SK-N-SH treated with all-trans-retinoic acid at 6 μM for 48 hours (cell line): ENCODE data around the gene ZNF276.
"Not testable (repeated sequence)": the region's sequence is repeated elsewhere in the genome, so short reads cannot be mapped to it uniquely, and the experiment has no call there.

Source experiments
- ATAC-seq: fragments of 200-7000 bp; cut with Tn5 transposase; 3 replicates; pipeline ENCODE4 v1.9.1; 2020; ENCODE audit warnings: mild to moderate bottlenecking, moderate library complexity
- ARNTL ChIP-seq: fragments of 450-650 bp; formaldehyde crosslinking; IDR thresholded peaks from 2 replicates; pipeline ENCODE4 v1.5.0; 2020; ENCODE audit warnings: low read depth, mild to moderate bottlenecking, moderate library complexity, borderline replicate concordance
- BACH2 ChIP-seq: fragments of 250-450 bp; sonication (Bioruptor Pico); IDR thresholded peaks from 2 replicates; pipeline ENCODE4 v1.9.0; 2021; ENCODE audit warnings: mild to moderate bottlenecking, borderline replicate concordance
- CSDC2 ChIP-seq: fragments of 250-450 bp; sonication (Bioruptor Pico); IDR thresholded peaks from 2 replicates; pipeline ENCODE4 v1.5.0; 2020; ENCODE audit warnings: mild to moderate bottlenecking, moderate library complexity
- ESRRG ChIP-seq: fragments of 250-450 bp; sonication (Bioruptor Pico); IDR thresholded peaks from 2 replicates; pipeline ENCODE4 v1.6.1; 2021; ENCODE audit warnings: mild to moderate bottlenecking
- GLIS3 ChIP-seq: fragments of 250-450 bp; sonication (Bioruptor Pico); IDR thresholded peaks from 2 replicates; pipeline ENCODE4 v1.5.0; 2020; ENCODE audit warnings: mild to moderate bottlenecking, moderate library complexity
- OSR1 ChIP-seq: fragments of 250-450 bp; sonication (Bioruptor Pico); IDR thresholded peaks from 2 replicates; pipeline ENCODE4 v1.8.0; 2022; ENCODE audit warnings: moderate library complexity, mild to moderate bottlenecking, inconsistent platforms
- PPARA ChIP-seq: fragments of 250-450 bp; sonication (Bioruptor Pico); IDR thresholded peaks from 2 replicates; pipeline ENCODE4 v1.5.0; 2020; ENCODE audit warnings: mild to moderate bottlenecking, borderline replicate concordance
- SNAI2 ChIP-seq: fragments of 250-450 bp; sonication (Bioruptor Pico); IDR thresholded peaks from 2 replicates; pipeline ENCODE4 v1.5.0; 2020; ENCODE audit warnings: mild to moderate bottlenecking, moderate library complexity
- TCF4 ChIP-seq: fragments of 250-450 bp; sonication (Bioruptor Pico); IDR thresholded peaks from 2 replicates; pipeline ENCODE4 v1.8.0; 2021; ENCODE audit warnings: mild to moderate bottlenecking, moderate library complexity, borderline replicate concordance
- TOX ChIP-seq: fragments of 250-450 bp; sonication (Bioruptor Pico); IDR thresholded peaks from 2 replicates; pipeline ENCODE4 v1.8.0; 2021; ENCODE audit warnings: mild to moderate bottlenecking, moderate library complexity, borderline replicate concordance
- ZC3H10 ChIP-seq: fragments of 250-450 bp; sonication (Bioruptor Pico); IDR thresholded peaks from 2 replicates; pipeline ENCODE4 v1.5.1; 2021; ENCODE audit warnings: mild to moderate bottlenecking, moderate library complexity
- ZFP30 ChIP-seq: fragments of 450-650 bp; formaldehyde crosslinking; IDR thresholded peaks from 2 replicates; pipeline ENCODE4 v1.5.0; 2022; ENCODE audit warnings: mild to moderate bottlenecking, moderate library complexity
- ZNF565 ChIP-seq: fragments of 450-650 bp; formaldehyde crosslinking; conservative IDR thresholded peaks from 2 replicates; pipeline ENCODE4 v1.5.0; 2020; ENCODE audit warnings: low read depth, mild to moderate bottlenecking, moderate library complexity
- ZNF70 ChIP-seq: fragments of 450-650 bp; formaldehyde crosslinking; IDR thresholded peaks from 2 replicates; pipeline ENCODE4 v1.5.0; 2020; ENCODE audit warnings: mild to moderate bottlenecking, moderate library complexity
- ZNF8 ChIP-seq: fragments of 450-650 bp; formaldehyde crosslinking; IDR thresholded peaks from 2 replicates; pipeline ENCODE4 v1.5.0; 2020; ENCODE audit warnings: mild to moderate bottlenecking, moderate library complexity
- TF ChIP-seq, protein P1 (sequence below): fragments of 250-450 bp; sonication (Bioruptor Pico); IDR thresholded peaks from 2 replicates; pipeline ENCODE4 v1.5.1; 2021; ENCODE audit warnings: mild to moderate bottlenecking, moderate library complexity
- TF ChIP-seq, protein P2 (sequence below): fragments of 250-450 bp; sonication (Bioruptor Pico); IDR thresholded peaks from 2 replicates; pipeline ENCODE4 v1.8.0; 2021; ENCODE audit warnings: low read depth, mild to moderate bottlenecking, moderate library complexity, borderline replicate concordance
- TF ChIP-seq, protein P3 (sequence below): fragments of 250-450 bp; sonication (Bioruptor Pico); IDR thresholded peaks from 2 replicates; pipeline ENCODE4 v1.8.0; 2020; ENCODE audit warnings: mild to moderate bottlenecking, moderate library complexity, borderline replicate concordance
- TF ChIP-seq, protein P4 (sequence below): fragments of 250-450 bp; sonication (Bioruptor Pico); IDR thresholded peaks from 2 replicates; pipeline ENCODE4 v1.5.1; 2020; ENCODE audit warnings: low read depth, mild to moderate bottlenecking, moderate library complexity
- TF ChIP-seq, protein P5 (sequence below): fragments of 250-450 bp; sonication (Bioruptor Pico); IDR thresholded peaks from 2 replicates; pipeline ENCODE4 v1.5.0; 2020; ENCODE audit warnings: mild to moderate bottlenecking, moderate library complexity

ZNF276 gene

DNA sequence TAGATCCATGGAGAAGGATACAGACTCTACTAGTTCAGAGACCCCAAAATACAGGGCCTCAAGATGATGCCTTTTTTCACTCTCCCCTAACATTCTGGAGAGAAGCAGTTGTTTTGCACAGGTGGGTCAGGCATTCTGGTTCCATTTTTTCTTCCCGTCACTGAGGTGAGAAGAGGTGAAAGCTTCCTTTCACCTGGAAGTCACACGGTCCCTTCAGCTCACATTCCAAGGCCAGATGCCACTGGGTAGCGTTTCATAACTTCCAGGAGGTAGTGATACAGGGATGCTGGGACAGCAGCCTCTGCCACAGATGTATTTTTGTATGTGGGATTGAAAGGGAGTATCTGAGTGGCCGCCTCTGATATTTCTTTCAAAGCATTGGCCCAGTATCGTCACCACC, 32.9 kb upstream of the ZNF276 start:
- TF ChIP-seq, protein P1, sequence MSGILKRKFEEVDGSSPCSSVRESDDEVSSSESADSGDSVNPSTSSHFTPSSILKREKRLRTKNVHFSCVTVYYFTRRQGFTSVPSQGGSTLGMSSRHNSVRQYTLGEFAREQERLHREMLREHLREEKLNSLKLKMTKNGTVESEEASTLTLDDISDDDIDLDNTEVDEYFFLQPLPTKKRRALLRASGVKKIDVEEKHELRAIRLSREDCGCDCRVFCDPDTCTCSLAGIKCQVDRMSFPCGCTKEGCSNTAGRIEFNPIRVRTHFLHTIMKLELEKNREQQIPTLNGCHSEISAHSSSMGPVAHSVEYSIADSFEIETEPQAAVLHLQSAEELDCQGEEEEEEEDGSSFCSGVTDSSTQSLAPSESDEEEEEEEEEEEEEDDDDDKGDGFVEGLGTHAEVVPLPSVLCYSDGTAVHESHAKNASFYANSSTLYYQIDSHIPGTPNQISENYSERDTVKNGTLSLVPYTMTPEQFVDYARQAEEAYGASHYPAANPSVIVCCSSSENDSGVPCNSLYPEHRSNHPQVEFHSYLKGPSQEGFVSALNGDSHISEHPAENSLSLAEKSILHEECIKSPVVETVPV: no peak
- TF ChIP-seq ZFP30 (CRISPR knock-in tag): no peak
- TF ChIP-seq BACH2 (CRISPR knock-in tag): no peak
- no peak for ATAC-seq

DNA sequence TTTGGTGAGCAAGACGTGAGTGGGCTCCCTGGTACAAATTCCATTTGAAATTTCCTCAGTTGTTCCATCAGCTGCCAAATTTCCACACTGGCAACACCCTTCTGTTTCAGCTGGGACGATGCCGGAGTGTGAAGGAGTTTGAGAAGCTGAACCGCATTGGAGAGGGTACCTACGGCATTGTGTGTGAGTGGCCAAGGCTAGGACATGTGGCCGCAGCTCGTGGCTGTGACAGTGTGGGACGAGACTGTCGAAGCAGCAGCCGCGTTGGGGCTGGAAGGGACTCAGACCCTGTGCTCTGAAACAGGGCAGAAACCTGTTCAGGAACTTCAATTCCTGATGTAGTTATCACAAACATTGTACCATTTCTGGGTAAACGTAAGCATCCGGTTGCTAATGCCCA, 32.2 kb upstream of the ZNF276 start:
- TF ChIP-seq PPARA: no peak
- no peak for TF ChIP-seq ZNF565 (CRISPR knock-in tag)
- TF ChIP-seq, protein P2, sequence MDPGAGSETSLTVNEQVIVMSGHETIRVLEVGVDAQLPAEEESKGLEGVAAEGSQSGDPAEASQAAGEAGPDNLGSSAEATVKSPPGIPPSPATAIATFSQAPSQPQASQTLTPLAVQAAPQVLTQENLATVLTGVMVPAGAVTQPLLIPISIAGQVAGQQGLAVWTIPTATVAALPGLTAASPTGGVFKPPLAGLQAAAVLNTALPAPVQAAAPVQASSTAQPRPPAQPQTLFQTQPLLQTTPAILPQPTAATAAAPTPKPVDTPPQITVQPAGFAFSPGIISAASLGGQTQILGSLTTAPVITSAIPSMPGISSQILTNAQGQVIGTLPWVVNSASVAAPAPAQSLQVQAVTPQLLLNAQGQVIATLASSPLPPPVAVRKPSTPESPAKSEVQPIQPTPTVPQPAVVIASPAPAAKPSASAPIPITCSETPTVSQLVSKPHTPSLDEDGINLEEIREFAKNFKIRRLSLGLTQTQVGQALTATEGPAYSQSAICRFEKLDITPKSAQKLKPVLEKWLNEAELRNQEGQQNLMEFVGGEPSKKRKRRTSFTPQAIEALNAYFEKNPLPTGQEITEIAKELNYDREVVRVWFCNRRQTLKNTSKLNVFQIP (CRISPR knock-in tag): no peak
- TF ChIP-seq, protein P3, sequence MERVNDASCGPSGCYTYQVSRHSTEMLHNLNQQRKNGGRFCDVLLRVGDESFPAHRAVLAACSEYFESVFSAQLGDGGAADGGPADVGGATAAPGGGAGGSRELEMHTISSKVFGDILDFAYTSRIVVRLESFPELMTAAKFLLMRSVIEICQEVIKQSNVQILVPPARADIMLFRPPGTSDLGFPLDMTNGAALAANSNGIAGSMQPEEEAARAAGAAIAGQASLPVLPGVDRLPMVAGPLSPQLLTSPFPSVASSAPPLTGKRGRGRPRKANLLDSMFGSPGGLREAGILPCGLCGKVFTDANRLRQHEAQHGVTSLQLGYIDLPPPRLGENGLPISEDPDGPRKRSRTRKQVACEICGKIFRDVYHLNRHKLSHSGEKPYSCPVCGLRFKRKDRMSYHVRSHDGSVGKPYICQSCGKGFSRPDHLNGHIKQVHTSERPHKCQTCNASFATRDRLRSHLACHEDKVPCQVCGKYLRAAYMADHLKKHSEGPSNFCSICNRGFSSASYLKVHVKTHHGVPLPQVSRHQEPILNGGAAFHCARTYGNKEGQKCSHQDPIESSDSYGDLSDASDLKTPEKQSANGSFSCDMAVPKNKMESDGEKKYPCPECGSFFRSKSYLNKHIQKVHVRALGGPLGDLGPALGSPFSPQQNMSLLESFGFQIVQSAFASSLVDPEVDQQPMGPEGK: no peak
- TF ChIP-seq, protein P4, sequence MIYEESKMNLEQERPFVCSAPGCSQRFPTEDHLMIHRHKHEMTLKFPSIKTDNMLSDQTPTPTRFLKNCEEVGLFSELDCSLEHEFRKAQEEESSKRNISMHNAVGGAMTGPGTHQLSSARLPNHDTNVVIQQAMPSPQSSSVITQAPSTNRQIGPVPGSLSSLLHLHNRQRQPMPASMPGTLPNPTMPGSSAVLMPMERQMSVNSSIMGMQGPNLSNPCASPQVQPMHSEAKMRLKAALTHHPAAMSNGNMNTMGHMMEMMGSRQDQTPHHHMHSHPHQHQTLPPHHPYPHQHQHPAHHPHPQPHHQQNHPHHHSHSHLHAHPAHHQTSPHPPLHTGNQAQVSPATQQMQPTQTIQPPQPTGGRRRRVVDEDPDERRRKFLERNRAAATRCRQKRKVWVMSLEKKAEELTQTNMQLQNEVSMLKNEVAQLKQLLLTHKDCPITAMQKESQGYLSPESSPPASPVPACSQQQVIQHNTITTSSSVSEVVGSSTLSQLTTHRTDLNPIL: no peak
- TF ChIP-seq TOX (CRISPR knock-in tag): no peak
- TF ChIP-seq, protein P5, sequence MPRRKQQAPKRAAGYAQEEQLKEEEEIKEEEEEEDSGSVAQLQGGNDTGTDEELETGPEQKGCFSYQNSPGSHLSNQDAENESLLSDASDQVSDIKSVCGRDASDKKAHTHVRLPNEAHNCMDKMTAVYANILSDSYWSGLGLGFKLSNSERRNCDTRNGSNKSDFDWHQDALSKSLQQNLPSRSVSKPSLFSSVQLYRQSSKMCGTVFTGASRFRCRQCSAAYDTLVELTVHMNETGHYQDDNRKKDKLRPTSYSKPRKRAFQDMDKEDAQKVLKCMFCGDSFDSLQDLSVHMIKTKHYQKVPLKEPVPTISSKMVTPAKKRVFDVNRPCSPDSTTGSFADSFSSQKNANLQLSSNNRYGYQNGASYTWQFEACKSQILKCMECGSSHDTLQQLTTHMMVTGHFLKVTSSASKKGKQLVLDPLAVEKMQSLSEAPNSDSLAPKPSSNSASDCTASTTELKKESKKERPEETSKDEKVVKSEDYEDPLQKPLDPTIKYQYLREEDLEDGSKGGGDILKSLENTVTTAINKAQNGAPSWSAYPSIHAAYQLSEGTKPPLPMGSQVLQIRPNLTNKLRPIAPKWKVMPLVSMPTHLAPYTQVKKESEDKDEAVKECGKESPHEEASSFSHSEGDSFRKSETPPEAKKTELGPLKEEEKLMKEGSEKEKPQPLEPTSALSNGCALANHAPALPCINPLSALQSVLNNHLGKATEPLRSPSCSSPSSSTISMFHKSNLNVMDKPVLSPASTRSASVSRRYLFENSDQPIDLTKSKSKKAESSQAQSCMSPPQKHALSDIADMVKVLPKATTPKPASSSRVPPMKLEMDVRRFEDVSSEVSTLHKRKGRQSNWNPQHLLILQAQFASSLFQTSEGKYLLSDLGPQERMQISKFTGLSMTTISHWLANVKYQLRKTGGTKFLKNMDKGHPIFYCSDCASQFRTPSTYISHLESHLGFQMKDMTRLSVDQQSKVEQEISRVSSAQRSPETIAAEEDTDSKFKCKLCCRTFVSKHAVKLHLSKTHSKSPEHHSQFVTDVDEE (CRISPR knock-in tag): no peak
- TF ChIP-seq ZNF70 (CRISPR knock-in tag): no peak
- TF ChIP-seq ZNF8 (CRISPR knock-in tag): no peak
- TF ChIP-seq ESRRG (CRISPR knock-in tag): no peak
- TF ChIP-seq TCF4: no peak
- ATAC-seq: no peak

DNA sequence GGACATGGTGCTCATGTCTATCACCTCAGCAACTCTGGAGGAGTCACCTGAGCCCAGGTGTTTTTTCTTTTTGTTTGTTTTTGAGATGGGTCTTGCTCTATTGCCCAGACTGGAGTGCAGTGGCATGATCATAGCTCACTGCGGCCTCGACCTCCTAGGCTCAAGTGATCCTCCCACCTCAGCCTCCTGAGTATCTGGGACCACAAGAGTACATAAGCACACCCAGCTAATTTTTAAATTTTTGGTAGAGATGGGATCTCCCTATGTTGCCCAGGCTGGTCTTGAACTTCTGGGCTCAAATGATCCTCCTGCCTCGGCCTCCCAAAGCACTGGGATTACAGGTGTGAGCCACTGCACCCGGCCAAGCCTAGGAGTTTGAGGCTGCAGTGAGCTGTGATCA, 31.7 kb upstream of the ZNF276 start:
- ATAC-seq: not testable (repeated sequence)

DNA sequence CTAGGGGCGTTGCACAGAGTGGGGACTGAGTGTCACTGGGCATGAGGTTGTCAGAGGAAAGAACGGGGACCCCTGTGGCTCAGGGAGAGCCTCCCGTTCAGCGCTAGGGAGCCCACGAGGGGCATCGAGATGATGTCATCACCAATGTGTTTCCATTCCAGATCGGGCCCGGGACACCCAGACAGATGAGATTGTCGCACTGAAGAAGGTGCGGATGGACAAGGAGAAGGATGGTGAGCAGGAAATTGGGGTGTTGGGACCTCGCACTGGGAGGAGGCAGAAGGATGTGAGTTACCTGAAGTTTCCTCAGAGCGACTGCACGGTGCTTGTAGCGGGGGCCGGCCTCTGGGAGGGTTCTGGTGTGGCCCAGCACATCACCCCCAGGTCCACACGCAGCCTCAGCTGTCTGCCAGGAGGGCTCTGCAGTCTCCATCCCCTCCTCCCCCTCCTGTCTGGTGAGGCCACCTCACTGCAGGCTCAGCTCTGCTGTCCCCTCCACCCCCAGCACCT, 30.9 kb upstream of the ZNF276 start:
- no peak for ATAC-seq
- TF ChIP-seq SNAI2 (CRISPR knock-in tag) (no peak), CSDC2 (CRISPR knock-in tag) (no peak), ZNF8 (CRISPR knock-in tag) (no peak), ESRRG (CRISPR knock-in tag) (no peak), GLIS3 (CRISPR knock-in tag) (no peak), ARNTL (CRISPR knock-in tag) (no peak), ZNF565 (CRISPR knock-in tag) (no peak), ZC3H10 (CRISPR knock-in tag) (no peak), PPARA (no peak), OSR1 (no peak), ZFP30 (CRISPR knock-in tag) (no peak), ZNF70 (CRISPR knock-in tag) (no peak)
- TF ChIP-seq, protein P3: no peak
- TF ChIP-seq, protein P1: no peak
- TF ChIP-seq, protein P4: no peak
